SK-N-SH (cell line): ENCODE measurements around the gene SNRK. TPM values are rescaled to one million over a fixed set of nuclear protein-coding genes. Genes with fewer than 3 reads are reported as not detected.

Experiments
- CTCF ChIA-PET: fragments of 300-600, 350-600 bp; formaldehyde crosslinking; extraction: SDS; loops from one replicate; lab custom pipeline; 2021; lab: Yijun Ruan, JAX
- POLR2A ChIA-PET: fragments of 350-600 bp; sonication (Branson Sonifier 250); formaldehyde crosslinking; extraction: SDS; loops from one replicate; lab custom pipeline; 2020; ENCODE audit warnings: antibody characterized with exemption, inconsistent platforms; lab: Yijun Ruan, JAX
- DNase-seq: peaks from one replicate; pipeline ENCODE4 v3.0.0; 2012
- H2AFZ ChIP-seq: fragments of 200-600 bp; sonication (generic); 2 replicates; pipeline ENCODE4 v1.8.1; 2016; ENCODE audit warnings: antibody characterized with exemption, mild to moderate bottlenecking, low read depth
- H3F3A ChIP-seq: fragments of 200-600 bp; sonication (generic); replicated peaks from 2 replicates; pipeline ENCODE3; 2016; ENCODE audit warnings: antibody characterized with exemption, mild to moderate bottlenecking; ENCODE audit not compliant: insufficient read depth
- H3K27ac ChIP-seq, 2 experiments: fragments of 200-500 bp in 1 of 2; fragments of 200-600 bp in 1 of 2; sonication (Bioruptor generic) in 1 of 2; sonication (generic), shearing (Covaris generic) in 1 of 2; 2 replicates each; pipeline versions ENCODE4 v1.5.1 to v1.6.1; 2014 to 2016; ENCODE audit warnings: low read depth in 2 of 2, inconsistent platforms in 1 of 2, low read length in 1 of 2, mild to moderate bottlenecking in 1 of 2, mixed read lengths in 1 of 2
- H3K27me3 ChIP-seq: fragments of 200-600 bp; sonication (generic), shearing (Covaris generic); 2 replicates; pipeline ENCODE4 v1.6.1; 2016; ENCODE audit warnings: mixed run types; ENCODE audit not compliant: insufficient read depth
- H3K36me3 ChIP-seq, 2 experiments: fragments of 200-500 bp in 1 of 2; fragments of 200-600 bp in 1 of 2; sonication (Bioruptor generic) in 1 of 2; sonication (generic) in 1 of 2; replicated peaks in 1 of 2; 2 replicates each; pipeline versions ENCODE3 to v1.5.1; 2014 to 2016; ENCODE audit warnings: low read length in 1 of 2, mild to moderate bottlenecking in 1 of 2; ENCODE audit not compliant: insufficient read depth in 2 of 2, control insufficient read depth in 1 of 2
- H3K4me1 ChIP-seq, 2 experiments: fragments of 200-500 bp in 1 of 2; fragments of 200-600 bp in 1 of 2; sonication (Bioruptor generic) in 1 of 2; sonication (generic), shearing (Covaris generic) in 1 of 2; 2 replicates each; pipeline versions ENCODE4 v1.5.1 to v1.6.1; 2014 to 2016; ENCODE audit warnings: low read depth in 1 of 2, low read length in 1 of 2, mixed run types in 1 of 2; ENCODE audit not compliant: insufficient read depth in 2 of 2, control insufficient read depth in 1 of 2
- H3K4me2 ChIP-seq: fragments of 200-600 bp; sonication (generic), shearing (Covaris generic); 2 replicates; pipeline ENCODE4 v1.6.1; 2017; ENCODE audit warnings: mixed run types
- H3K4me3 ChIP-seq, 2 experiments: fragments of 200-500 bp in 1 of 2; fragments of 200-600 bp in 1 of 2; sonication (Bioruptor generic) in 1 of 2; sonication (generic), shearing (Covaris generic) in 1 of 2; 2 replicates each; pipeline versions ENCODE4 v1.5.1 to v1.8.1; 2014 to 2016; ENCODE audit warnings: low read depth in 2 of 2, inconsistent platforms in 1 of 2, low read length in 1 of 2, mild to moderate bottlenecking in 1 of 2, mixed read lengths in 1 of 2, moderate library complexity in 1 of 2
- H3K79me2 ChIP-seq: fragments of 200-600 bp; sonication (generic); 2 replicates; pipeline ENCODE4 v1.8.1; 2017; ENCODE audit warnings: mild to moderate bottlenecking; ENCODE audit not compliant: insufficient read depth
- H3K9ac ChIP-seq: fragments of 200-600 bp; sonication (generic); 2 replicates; pipeline ENCODE4 v1.6.1; 2017; ENCODE audit warnings: mixed run types
- H3K9me2 ChIP-seq: fragments of 200-600 bp; sonication (generic); 2 replicates; pipeline ENCODE4 v1.6.1; 2017; ENCODE audit warnings: mixed run types
- H3K9me3 ChIP-seq: fragments of 200-600 bp; sonication (generic); 2 replicates; pipeline ENCODE4 v1.6.1; 2017; ENCODE audit warnings: mixed run types, mild to moderate bottlenecking, moderate library complexity
- H4K20me1 ChIP-seq: fragments of 200-600 bp; sonication (generic); 2 replicates; pipeline ENCODE4 v1.6.1; 2017; ENCODE audit warnings: mild to moderate bottlenecking, mixed run types; ENCODE audit not compliant: insufficient read depth
- CTCF ChIP-seq: fragments of 200-600 bp; sonication (generic); IDR thresholded peaks from 2 replicates; pipeline ENCODE4 v1.6.1; 2017; ENCODE audit warnings: antibody characterized with exemption, mild to moderate bottlenecking, moderate library complexity
- EP300 ChIP-seq, 2 experiments: IDR thresholded peaks; 2 replicates each; pipeline versions ENCODE4 v1.4.0 to v1.6.1; 2012; ENCODE audit warnings: borderline replicate concordance in 1 of 2, low read depth in 1 of 2, low read length in 1 of 2
- FOSL2 ChIP-seq: IDR thresholded peaks from 2 replicates; pipeline ENCODE4 v1.4.0; 2012; ENCODE audit warnings: low read depth, mild to moderate bottlenecking, moderate library complexity, borderline replicate concordance
- IRF3 ChIP-seq: fragments of 150-350 bp; IDR thresholded peaks from 2 replicates; pipeline ENCODE4 v1.6.1; 2016; ENCODE audit warnings: mild to moderate bottlenecking, low read depth, low read length
- JUND ChIP-seq: IDR thresholded peaks from 2 replicates; pipeline ENCODE4 v1.4.0; 2012
- MEF2A ChIP-seq: IDR thresholded peaks from 2 replicates; pipeline ENCODE4 v1.4.0; 2012; ENCODE audit warnings: low read depth, borderline replicate concordance
- MXI1 ChIP-seq: IDR thresholded peaks from 2 replicates; pipeline ENCODE4 v1.6.1; 2012; ENCODE audit warnings: mild to moderate bottlenecking, low read depth, low read length, improper control_type of control experiment
- NFIC ChIP-seq: IDR thresholded peaks from 2 replicates; pipeline ENCODE4 v1.4.0; 2012; ENCODE audit warnings: borderline replicate concordance
- POLR2AphosphoS5 ChIP-seq: IDR thresholded peaks from 2 replicates; pipeline ENCODE4 v1.6.1; 2012; ENCODE audit warnings: low read depth, low read length
- RAD21 ChIP-seq: IDR thresholded peaks from 2 replicates; pipeline ENCODE4 v1.6.1; 2012; ENCODE audit warnings: mild to moderate bottlenecking, low read length
- REST ChIP-seq: IDR thresholded peaks from 2 replicates; pipeline ENCODE4 v1.6.1; 2012; ENCODE audit warnings: mild to moderate bottlenecking, low read depth, low read length, moderate library complexity
- RXRA ChIP-seq: IDR thresholded peaks from 2 replicates; pipeline ENCODE4 v1.4.0; 2012; ENCODE audit warnings: low read depth, mild to moderate bottlenecking, borderline replicate concordance
- SMC3 ChIP-seq: IDR thresholded peaks from 2 replicates; pipeline ENCODE4 v1.6.1; 2012; ENCODE audit warnings: low read depth, low read length, improper control_type of control experiment
- TCF12 ChIP-seq: IDR thresholded peaks from 2 replicates; pipeline ENCODE4 v1.4.0; 2012
- USF1 ChIP-seq: IDR thresholded peaks from 2 replicates; pipeline ENCODE4 v1.4.0; 2012; ENCODE audit warnings: low read depth, borderline replicate concordance
- ZBTB33 ChIP-seq: IDR thresholded peaks from 2 replicates; pipeline ENCODE4 v1.4.0; 2012; ENCODE audit warnings: low read depth, borderline replicate concordance
- WGBS: methylation state at CpG from one replicate; pipeline ENCODE4 v1.1.6; 2017; ENCODE audit warnings: low lambda C conversion rate; 5-methylcytosine and 5-hydroxymethylcytosine counted together
- polyA plus RNA-seq, 3 experiments: library from polyadenylated mRNA; depleted of rRNA; stranded (reverse); fragments of >200 nt; gene quantifications; 2 replicates each; pipeline ENCODE4 v1.2.3, GENCODE V29; 2012

SNRK gene
- polyA plus RNA-seq, 1 of the 3 experiments (the other 2 are of a cell fraction): 3.6 TPM

- ChIA-PET POLR2A (no interaction called here), CTCF (interaction anchor here (0.8 kb wide), 1 partner anchor 259 kb away, joined by 3 read pairs; no protein-coding TSS in a partner anchor)
- no peaks in the 10 kb centered on the region for H3F3A ChIP-seq
- no peak overlapping the region for H3K4me2 ChIP-seq
- WGBS: 49% methylated on average over 6 of the region's 6 CpGs
- no peaks in the 10 kb centered on the region; a peak in 1 of 4 replicates for H3K4me1 ChIP-seq
- no peaks in the 10 kb centered on the region; the same call in 1 of the 2 replicates for H3K9me3 ChIP-seq
- H3K4me3 ChIP-seq: no peak overlapping the region
- TF ChIP-seq TCF12: no peak
- no peak for TF ChIP-seq USF1
- TF ChIP-seq RAD21: no peak
- TF ChIP-seq IRF3: no peak
- no peak for TF ChIP-seq RXRA
- TF ChIP-seq POLR2AphosphoS5: no peak
- TF ChIP-seq CTCF: no peak
- no peak for TF ChIP-seq SMC3
- TF ChIP-seq EP300 (IDR thresholded peaks at IDR 0.05; ENCODE audit: borderline replicate concordance in 1 of 2, low read depth in 1 of 2, low read length in 1 of 2): no peak
- no peak for TF ChIP-seq NFIC
- no peak for TF ChIP-seq MXI1
- TF ChIP-seq FOSL2: no peak
- H3K27me3 ChIP-seq: no peaks in the 10 kb centered on the region; the same call in 1 of the 2 replicates
- H4K20me1 ChIP-seq: no peaks in the 10 kb centered on the region
- H3K9me2 ChIP-seq: no peaks in the 10 kb centered on the region
- no peaks in the 10 kb centered on the region for H3K79me2 ChIP-seq
- H3K9ac ChIP-seq: no peak overlapping the region
- H3K36me3 ChIP-seq: no peaks in the 10 kb centered on the region
- no peak overlapping the region for H2AFZ ChIP-seq
- no peak for DNase-seq
- no peak overlapping the region for H3K27ac ChIP-seq
Measured at GRCh38 chr3:43243590-43244587, 42.5 kb upstream of the SNRK start.

GRCh38 chr3:43244694-43245093 is 41.6 kb upstream of the SNRK start:
- no peaks in the 10 kb centered on the region; the same call in 1 of the 2 replicates for H3K27me3 ChIP-seq
- no peak overlapping the region for H3K27ac ChIP-seq
- no peaks in the 10 kb centered on the region for H3K9me2 ChIP-seq
- H3K4me1 ChIP-seq: no peaks in the 10 kb centered on the region; a peak in 1 of 4 replicates
- TF ChIP-seq ZBTB33 (no peak), REST (no peak), MEF2A (no peak), JUND (no peak)
- DNase-seq: no peak
- CTCF ChIA-PET: no interaction called here
- no peaks in the 10 kb centered on the region; the same call in 1 of the 2 replicates for H3K9me3 ChIP-seq
- H3K4me2 ChIP-seq: no peak overlapping the region
- no peak overlapping the region for H3K9ac ChIP-seq
- H3K79me2 ChIP-seq: no peaks in the 10 kb centered on the region
- H3K36me3 ChIP-seq: no peaks in the 10 kb centered on the region
- H2AFZ ChIP-seq: no peak overlapping the region
- POLR2A ChIA-PET: no interaction called here
- no peak overlapping the region for H3K4me3 ChIP-seq
- H4K20me1 ChIP-seq: no peaks in the 10 kb centered on the region
- no peaks in the 10 kb centered on the region for H3F3A ChIP-seq
